ENCODE results near the gene EXOC3L2. TPM values are rescaled to one million over a fixed set of nuclear protein-coding genes. Genes with fewer than 3 reads are reported as not detected.
A peak's percentile ranks its signal among the peaks of the same experiment; 100 is the strongest.

Gene EXOC3L2
- total RNA-seq, 1 experiment from 2014 or later = 0.61 TPM

DNA sequence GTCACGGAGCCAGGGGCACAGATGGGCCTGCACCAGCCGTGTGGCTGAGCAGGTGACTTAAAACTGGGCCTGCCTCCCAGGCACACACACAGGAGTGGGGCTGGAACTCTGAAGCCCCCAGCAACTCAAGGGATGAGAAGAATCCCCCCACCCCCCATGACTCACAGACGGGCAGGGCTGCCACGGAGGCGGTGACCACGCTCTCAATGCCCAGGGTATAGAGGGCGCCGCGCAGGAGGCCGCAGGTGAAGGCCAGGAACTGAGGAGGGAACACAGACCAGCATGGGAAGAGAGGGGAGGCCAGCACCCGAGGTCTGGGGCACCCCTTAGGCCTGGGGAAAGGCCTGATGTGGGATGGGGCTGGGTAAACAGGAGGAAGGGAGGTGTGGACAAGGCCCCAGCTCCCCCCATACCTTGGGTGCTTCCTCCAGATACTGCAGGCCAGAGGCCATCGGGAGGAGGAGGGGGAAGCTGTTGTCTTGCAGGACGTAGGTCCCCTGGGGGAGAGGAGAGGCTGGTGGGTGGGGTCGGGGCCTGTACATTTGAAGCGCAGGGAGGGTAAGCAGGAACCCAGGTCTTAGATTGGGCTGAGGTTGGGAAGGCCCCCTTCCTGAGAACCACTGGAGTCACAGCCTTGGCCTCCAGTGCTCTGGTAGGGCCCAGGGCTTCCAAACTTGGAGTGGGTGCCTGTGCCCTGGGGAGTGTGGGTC is 81.3 kb downstream of the EXOC3L2 start:
- Mint-ChIP-seq H3K27ac (0 out of 7 replicates have a peak overlapping the region, but pooled peaks of 1 of the 3 experiments have one; percentile 27), H3K9me3 (no peaks in the 10 kb centered on the region), H3K4me1 (peaks cover 2 to 29% of the 10 kb centered on the region in 2 experiments), H3K36me3 (ENCODE audit: insufficient read depth in 1 of 3, low read depth in 3 of 3) (no peaks in the 10 kb centered on the region; a peak in 1 of 7 replicates), H3K27me3 (ENCODE audit: low read depth) (peaks cover 27% of the 10 kb centered on the region), H3K4me3 (no peak overlapping the region)
- Histone ChIP-seq H3T11ph (ENCODE audit: low read length) (no peak overlapping the region), H3K9me3 (ENCODE audit: control insufficient read depth, low read depth, low read length) (no peaks in the 10 kb centered on the region), H3K79me1 (ENCODE audit: insufficient read depth, low read depth, low read length, poor library complexity, severe bottlenecking) (no peaks in the 10 kb centered on the region), H3K23me2 (ENCODE audit: insufficient read length, low read depth, low read length, poor library complexity, severe bottlenecking) (no peaks in the 10 kb centered on the region), H3K9ac (ENCODE audit: extremely low read depth, insufficient read length, low read length) (no peak overlapping the region), H4K5ac (ENCODE audit: insufficient read length, low read depth, low read length) (no peak overlapping the region), H3K56ac (ENCODE audit: insufficient read length, low read depth, low read length) (no peak overlapping the region), H2BK12ac (ENCODE audit: insufficient read length, low read depth, low read length) (no peak overlapping the region), H4K91ac (ENCODE audit: insufficient read length, low read depth, low read length) (no peak overlapping the region), H3K23ac (ENCODE audit: insufficient read length, low read depth, low read length) (no peak overlapping the region), H2BK20ac (ENCODE audit: low read depth, low read length, poor library complexity, severe bottlenecking) (no peak overlapping the region), H3K27me3 (ENCODE audit: insufficient read depth, low read length) (no peaks in the 10 kb centered on the region), H2AK5ac (ENCODE audit: insufficient read length, low read length) (no peak overlapping the region), H3K27ac (ENCODE audit: insufficient read length, low read depth, low read length) (no peak overlapping the region), H2AFZ (ENCODE audit: low read length) (no peak overlapping the region), H2BK120ac (ENCODE audit: low read depth, low read length, poor library complexity, severe bottlenecking) (no peak overlapping the region), H3K14ac (ENCODE audit: insufficient read depth, low read length) (no peak overlapping the region; the same call in 1 of the 2 replicates), H4K8ac (replicated peaks; ENCODE audit: insufficient read length, low read depth, low read length) (no peak overlapping the region), H2BK5ac (ENCODE audit: insufficient read length, low read length) (no peak overlapping the region), H3K4me1 (ENCODE audit: insufficient read depth, low read length) (no peaks in the 10 kb centered on the region), H2BK15ac (ENCODE audit: low read depth, low read length) (no peak overlapping the region), H3K4ac (ENCODE audit: low read depth, low read length) (no peak overlapping the region), H3K4me2 (ENCODE audit: insufficient read depth, insufficient read length, low read length) (no peak overlapping the region), H3K79me2 (ENCODE audit: insufficient read depth, low read length) (no peaks in the 10 kb centered on the region), H4K20me1 (ENCODE audit: control insufficient read depth, insufficient read depth, insufficient read length) (no peaks in the 10 kb centered on the region), H3K18ac (ENCODE audit: insufficient read length, low read depth, low read length) (no peak overlapping the region)
- no CpG with 5 or more reads among the region's 15 CpGs for WGBS (ENCODE audit: extremely low coverage, insufficient read length, low lambda C conversion rate)
- no peak for DNase-seq
- no peak for TF ChIP-seq CTCF (conservative IDR thresholded peaks at IDR 0.05)

All from H9 (cell line).